HG03520 (cell line): ENCODE results near the gene SDHAF3.
A peak's percentile ranks its signal among the peaks of the same experiment; 100 is the strongest.
"Not testable (repeated sequence)": the region's sequence is repeated elsewhere in the genome, so short reads cannot be mapped to it uniquely, and the experiment has no call there.

Experiments
- ATAC-seq: cut with Tn5 transposase; IDR thresholded peaks from one replicate; pipeline ENCODE4 v1.9.1; 2021; ENCODE audit warnings: mild to moderate bottlenecking, moderate library complexity; ENCODE audit not compliant: unreplicated experiment

The SDHAF3 gene

DNA sequence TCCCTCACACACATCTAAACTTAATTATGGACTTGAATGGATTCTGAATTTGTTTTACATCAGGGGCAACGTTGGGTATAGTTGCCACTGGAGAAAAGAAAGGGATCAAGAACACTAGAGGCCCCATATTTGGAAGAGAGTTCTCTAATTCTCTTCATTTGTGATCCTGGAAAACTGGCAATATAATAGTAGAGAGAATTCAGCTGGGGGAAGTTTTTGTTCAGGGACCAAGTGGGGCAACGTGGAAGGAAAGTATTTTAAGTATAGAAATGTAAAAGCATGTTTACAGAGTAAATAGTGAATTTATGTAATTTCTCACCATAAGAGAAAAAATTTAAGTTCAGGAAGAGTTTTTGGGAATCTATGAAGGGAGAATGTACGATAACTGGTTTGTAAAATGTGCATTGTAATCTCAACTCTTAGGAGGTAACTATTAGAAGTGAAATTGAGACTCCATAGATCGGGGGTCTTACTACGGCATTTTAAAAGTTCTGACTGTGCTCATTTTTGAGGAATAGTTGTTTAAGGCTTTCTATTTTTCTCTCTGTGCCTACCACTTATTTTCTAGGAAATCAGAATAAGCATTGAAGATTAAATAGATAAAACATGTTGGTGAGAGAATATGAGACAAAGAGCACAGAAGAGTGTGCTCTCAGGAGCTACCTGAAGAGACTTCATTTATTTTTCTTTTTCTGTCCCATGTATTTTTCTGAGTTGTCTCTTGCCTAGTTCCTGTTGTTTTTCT is 3.4 kb downstream of the SDHAF3 start:
- no peak for ATAC-seq

DNA sequence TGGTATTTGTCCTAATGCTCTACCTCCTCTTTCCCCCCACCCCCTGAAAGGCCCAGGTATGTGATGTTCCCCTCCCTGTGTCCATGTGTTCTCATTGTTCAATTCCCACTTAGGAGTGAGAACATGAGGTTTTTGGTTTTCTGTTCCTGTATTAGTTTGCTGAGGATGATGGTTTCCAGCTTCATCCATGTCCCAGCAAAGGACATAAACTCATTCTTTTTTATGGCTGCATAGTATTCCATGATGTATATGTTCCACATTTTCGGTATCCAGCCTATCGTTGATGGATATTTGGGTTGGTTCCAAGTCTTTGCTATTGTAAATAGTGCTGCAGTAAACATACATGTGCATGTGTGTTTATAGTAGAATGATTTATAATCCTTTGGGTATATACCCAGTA is 5.6 kb downstream of the SDHAF3 start:
- ATAC-seq = not testable (repeated sequence)

DNA sequence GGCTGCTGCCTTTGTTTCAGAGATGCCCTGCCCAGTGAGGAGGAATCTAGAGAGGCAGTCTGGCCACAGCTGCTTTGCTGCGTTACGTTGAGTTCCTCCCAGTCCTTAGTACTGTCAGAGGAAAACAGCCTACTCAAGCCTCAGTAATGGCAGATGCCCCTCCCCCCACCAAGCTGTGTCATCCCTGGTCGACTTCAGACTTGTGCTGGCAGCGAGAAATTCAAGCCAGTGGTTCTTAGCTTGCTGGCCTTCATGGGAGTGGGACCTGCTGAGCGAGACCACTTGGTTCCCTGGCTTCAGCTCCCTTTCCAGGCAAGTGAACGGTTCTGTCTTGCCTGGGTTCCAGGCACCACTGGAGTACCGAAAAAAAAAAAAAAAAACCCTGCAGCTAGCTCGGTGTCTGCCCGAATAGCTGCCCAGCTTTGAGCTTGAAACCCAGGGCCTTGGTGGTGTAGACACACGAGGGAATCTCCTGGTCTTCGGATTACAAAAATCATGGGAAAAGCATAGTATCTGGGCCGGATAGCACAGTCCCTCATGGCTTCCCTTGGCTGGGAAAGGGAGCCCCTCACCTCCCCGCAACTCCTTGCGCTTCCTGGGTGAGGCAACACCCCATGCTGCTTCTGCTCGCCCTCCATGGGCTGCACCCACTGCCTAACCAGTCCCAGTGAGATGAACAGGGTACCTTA is 9.1 kb downstream of the SDHAF3 start:
- ATAC-seq = no peak

DNA sequence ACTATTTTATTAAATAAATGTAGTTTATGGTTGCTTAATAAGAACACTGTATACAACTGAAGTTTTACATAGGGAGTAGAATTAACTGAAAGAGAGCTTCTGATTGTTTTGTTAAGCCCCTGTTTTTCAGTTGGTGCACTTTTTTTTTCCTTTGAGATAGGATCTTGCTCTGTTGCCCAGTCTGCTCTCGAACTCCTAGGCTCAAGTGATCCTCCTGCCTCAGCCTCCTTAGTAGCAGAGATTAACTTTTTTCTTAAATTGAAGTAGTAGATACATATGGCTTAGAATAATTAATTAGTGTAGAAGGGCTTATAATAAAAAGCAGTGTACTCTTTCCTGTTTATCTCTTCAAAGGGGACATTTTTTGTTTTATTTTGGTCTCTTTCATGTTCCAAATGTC is 11.2 kb downstream of the SDHAF3 start:
- ATAC-seq = no peak

DNA sequence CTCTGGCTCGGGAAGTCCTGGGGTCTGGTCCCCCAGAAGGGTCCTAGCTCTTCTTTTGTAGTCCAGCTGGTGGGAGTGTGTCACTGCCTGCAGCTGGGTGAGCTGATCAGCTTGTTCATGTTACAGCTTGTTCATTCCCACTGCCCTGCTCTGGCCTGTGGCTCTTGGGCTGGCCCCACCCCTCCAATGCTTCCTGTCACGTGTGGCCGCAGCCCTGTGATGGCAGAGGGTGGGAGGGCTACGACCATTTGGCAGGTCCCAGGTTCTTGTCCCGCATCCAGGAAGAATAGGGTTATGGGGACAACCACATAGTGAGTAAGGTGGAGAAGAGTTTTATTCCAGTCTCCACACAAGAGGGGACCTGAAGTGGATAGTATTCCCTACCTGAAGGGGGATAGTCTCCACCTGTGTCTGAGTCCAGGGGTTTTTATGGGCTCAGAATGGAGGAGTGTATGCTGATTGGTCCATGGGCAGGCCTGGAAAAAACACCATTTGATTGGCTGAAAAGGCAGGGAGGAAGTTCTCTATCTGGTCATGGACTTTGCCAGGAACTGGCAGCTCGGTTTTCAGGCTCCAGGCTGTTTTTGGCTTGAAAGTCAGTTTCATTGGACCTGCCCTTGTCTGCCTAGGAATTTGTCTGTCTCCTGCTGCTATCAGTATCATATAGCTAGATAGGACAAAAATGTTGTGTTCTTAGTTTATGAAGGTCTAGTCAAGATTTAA is 13.1 kb downstream of the SDHAF3 start:
- ATAC-seq = no peak

DNA sequence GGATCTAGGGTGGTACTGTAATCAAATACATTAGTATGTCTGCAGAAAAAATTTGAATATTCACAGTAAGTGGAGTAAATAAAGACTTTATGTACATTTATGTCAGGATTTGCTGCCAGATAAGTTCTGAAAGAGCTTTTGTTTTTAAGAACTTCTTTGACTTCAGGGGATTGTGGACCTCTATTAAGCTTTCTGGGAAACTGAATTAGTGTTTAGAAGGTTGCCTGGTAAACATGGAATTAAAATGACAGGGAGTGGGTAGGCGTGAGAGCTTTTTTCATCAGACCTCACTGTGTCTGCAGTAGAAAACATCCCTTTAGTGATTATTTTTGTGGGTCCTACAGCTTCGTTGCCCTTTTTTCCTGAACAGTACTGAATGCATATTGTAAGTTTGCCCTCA is 15.7 kb downstream of the SDHAF3 start:
- ATAC-seq = no peak

DNA sequence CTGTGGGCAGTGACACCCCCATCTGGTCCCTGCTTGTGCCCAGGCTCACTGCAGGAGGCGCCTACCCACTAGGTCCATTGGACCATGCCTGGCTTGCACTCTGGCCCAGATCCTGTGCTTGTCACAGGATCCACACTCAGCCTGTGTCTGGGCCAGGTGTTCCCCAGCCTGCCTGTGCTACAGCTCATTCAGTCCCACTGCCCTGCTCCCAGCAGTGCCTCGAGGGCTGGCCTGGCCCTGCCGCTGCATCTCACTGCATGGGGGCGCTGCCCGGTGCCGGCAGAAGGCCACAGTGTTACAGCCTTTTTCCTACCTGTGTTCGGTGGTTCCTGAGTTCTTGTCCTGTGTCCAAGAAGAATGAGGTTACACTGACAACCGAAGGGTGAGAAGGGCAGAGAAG is 21.3 kb downstream of the SDHAF3 start:
- no peak for ATAC-seq

DNA sequence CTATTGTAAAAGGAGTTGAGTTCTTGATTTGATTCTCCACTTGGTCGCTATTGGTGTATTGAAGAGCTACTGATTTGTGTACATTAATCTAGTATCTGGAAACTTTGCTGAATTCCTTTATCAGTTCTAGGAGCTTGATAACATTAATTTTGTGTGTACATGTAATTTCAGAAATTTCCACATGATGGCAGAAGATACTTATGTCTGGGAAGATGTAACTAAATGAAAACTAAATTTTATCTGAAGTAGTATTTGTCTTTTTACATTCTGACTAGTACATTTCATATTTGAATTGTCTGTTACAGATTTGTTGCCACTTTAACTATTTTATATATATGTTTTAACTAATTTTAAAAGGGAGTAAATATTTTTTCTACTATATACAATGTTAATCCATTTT is 27.6 kb downstream of the SDHAF3 start:
- ATAC-seq = no peak

DNA sequence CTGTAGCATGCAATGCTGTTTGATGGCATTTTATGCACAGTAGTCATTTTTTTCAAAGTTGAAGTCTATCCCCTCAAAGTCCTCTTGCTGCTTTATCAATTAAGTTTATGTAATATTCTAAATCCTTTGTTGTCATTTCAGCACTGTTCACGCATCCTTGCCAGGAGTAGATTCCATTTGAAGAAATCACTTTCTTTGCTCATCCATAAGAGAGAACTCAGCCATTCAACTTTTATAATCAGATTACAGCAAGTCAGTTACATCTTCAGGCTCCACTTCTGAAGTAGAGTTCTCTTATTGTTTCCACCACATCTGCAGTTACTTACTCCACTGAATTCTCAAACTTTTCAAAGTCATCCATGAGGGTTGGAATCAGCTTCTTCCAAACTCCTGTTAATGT is 32.3 kb downstream of the SDHAF3 start:
- no peak for ATAC-seq

DNA sequence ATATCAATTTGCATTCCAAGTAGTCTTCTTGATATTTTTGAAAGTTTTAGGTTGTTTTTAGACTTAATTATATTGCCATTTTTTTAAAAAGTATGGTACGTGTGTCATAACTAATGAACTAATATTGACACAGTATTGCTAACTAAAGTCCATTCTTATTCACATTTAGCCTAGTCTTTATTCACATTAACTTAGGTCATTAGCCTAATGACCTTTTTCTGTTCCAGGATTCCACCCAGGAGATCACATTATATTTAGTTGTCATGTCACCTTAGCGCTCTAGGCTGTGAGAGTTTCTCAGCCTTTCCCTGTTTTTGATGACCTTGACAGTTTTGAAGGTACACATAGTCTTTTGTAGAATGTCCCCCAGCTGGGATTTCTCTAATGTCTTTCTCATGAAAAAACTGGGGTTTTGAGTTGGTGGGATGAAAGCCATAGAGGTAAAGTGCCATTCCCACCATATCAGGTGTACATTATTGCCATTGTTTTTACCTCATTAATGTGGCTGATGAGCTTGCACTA is 38.5 kb downstream of the SDHAF3 start:
- ATAC-seq = no peak

DNA sequence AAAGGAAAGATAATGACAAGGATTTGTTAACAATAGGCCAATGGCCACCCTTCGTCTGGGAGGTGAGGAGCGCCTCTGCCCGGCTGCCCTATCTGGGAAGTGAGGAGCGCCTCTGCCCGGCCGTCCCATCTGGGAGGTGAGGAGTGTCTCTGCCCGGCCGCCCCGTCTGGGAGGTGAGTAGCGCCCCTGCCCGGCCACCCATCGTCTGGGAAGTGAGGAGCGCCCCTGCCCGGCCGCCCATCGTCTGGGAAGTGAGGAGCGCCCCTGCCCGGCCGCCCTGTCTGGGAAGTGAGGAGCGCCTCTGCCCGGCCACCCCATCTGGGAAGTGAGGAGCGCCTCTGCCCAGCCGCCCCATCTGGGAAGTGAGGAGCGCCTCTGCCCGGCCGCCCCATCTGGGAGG is 42.5 kb downstream of the SDHAF3 start:
- not testable (repeated sequence) for ATAC-seq

DNA sequence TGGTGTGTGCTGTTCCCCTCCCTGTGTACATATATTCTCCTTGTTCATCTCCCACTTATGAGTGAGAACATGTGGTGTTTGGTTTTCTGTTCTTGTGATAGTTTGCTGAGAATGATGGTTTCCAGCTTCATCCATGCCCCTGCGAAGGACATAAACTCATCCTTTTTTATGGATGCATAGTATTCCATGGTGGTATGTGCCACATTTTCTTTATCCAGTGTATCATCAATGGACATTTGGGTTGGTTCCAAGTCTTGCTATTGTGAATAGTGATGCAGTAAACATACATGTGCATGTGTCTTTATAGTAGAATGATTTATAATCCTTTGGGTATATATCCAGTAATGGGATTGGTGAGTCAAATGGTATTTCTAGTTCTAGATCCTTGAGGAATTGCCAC is 44.1 kb downstream of the SDHAF3 start:
- ATAC-seq = not testable (repeated sequence)

DNA sequence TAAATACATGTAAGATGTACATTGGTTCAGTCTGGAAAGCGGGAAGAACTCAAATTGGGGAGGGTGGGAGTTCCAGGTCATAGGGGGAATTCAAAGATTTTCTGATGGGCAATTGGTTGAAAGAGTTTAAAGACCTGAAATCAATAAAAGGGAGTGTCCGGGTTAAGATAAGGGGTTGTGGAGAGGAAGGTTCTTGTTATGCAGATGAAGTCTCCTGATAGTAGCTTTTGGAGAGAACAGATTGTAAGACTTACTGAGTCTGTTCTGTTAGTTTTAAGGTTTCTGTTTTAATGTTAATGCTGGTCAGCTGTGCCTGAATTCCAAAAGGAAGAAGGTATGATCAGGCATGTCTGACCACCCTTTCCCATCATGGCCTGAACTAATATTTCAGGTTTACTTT is 48.8 kb downstream of the SDHAF3 start:
- no peak for ATAC-seq

DNA sequence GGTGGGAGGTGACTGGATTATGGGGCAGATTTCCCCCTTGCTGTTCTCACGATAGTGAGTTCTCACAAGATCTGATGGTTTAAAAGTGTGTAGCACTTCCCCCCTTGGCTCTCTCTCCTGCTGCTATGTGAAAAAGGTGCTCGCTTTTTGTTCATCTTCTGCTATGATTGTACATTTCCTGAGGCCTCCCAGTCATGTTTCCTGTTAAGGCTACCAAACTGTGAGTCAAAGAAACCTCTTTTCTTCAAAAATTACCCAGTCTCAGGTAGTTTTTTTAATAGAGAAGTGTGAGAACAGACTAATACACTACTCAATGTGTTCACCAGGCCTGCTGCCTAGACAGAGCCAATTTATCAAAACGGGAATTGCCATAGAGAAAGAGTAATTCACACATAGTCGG is 49.7 kb downstream of the SDHAF3 start:
- ATAC-seq = no peak

DNA sequence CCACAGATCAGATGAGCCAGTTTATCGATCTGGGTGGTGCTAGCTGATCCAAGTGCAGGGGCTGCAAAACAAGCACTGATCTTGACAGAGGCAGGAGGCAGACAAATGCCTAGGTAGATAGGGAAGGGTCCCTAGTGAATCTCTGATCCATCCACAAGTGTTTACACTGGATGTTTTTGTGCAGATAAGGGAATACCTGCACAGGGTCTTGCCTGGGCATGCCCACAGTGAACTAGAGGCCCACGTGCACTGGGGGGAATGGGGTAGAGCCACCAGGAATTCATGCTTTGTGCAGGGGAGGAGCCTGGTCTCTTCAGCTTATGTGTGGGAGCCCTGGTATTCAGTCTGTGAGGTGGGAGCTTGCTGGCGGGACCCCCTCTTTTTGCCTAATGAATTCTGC is 50.3 kb downstream of the SDHAF3 start:
- ATAC-seq = no peak

DNA sequence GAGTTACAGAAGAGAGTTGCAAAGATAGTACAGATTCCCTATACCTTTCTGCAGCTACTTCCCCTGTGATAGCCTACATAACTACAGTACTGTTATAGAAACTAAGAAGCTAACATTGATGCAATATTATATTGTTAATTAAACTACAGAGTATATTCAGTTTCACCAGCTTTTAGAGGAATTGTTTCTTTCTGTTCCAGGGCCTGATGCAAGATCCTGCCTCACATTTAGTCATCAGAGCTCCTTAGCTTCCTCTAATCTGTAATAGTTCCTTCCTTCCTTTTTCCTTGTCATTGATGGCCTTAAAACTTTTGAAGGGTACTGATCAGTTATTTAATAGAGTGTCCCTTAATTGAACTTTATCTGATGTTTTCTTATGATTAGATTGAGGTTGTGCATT is 56.8 kb downstream of the SDHAF3 start:
- ATAC-seq = no peak

DNA sequence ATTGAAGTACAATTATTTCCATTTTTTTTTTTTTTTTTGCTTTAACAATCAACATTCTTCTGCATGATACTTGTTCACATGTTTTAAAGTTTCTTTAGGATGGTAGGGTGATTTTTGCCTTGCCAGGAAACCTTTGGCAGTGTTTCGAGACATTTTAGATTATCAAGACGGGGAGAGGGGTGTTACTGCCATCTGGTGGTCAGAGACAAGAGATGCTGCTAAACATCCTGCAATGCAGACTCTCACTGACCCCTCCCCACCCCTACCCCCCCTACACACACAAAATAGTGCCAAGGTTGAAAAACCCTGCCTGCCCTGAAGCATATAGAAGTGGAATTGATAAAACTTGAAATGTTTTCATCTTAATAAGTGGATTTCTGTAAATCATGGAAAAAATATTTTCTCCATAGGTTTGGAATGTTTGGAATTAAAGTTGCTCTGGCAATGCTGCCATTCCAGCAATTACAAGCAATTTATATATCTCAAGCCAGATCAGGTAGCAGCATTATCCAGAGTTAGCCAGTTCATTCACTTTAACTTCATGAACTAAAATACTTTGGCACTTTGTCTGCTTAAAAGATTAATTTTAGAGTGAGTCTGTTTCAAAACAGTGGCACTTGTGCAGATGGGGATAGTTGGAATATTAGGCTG is 62.1 kb downstream of the SDHAF3 start:
- ATAC-seq = peak; percentile 67

DNA sequence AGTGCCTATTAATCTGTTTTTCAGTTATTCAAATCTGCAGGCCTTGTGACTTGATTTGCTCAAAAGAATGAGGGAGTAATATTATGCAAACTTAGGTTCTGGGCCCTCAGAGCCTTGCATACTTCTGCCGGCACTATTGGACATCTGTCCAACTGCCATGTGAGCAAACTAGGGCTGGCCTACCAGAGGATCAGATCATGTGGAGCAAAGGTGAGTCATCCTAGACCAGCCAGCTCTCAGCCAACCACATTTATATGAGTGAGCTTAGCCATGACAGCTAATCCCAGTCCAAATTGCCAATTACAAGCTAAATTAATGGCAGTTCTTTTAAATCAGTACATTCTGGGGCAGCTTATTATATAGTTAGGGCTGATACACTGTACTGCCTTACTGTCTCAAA is 69.6 kb downstream of the SDHAF3 start:
- ATAC-seq = no peak

DNA sequence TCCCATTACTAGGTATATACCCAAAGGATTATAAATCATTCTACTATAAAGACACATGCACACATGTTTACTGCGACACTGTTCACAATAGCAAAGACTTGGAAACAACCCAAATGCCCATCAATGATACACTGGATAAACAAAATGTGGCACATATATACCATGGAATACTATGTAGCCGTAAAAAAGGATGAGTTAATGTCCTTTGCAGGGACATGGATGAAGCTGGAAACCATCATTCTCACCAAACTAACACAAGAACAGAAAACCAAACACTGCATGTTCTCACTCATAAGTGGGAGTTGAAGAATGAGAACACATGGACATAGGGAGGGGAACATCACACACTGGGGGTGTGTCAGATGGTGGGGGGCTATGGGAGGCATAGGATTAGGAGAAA is 78.7 kb downstream of the SDHAF3 start:
- not testable (repeated sequence) for ATAC-seq

DNA sequence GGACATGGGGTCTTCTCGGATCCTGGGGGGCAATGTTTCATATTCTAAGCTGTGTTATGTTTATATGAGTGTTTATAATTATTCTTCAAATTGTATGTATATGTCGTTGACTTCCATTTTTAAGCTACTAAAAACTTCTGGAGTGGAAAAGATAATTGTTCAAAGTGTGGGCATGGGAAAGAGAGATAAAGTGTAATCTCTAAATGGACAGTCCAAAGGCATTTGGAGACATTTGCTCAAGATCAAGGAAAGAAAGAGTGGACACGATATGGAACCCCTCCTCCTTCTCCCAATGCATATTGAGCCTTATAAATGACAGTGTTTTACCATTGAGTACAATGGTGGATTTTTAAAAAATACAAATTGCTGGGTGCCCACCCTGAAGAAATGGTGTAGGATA is 81.1 kb downstream of the SDHAF3 start:
- no peak for ATAC-seq

DNA sequence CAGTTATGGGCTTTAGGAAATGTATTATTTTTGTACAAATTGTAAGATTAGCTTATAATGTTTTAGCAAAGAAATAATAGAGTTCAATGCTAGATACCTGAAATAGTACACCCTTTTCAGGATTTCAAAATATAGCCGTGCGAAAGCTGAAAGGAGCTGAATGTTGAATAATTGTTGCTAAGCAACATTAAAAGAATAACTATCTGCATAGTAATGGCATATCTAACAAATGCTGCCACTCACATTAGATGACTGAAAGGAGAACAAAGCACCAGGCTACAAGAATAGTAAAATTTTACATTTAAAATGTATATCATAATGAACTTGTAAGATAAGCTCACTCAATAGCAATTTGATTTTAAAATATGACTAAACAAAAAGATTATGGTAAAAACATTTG is 82.5 kb downstream of the SDHAF3 start:
- no peak for ATAC-seq
